ENCODE data around the gene THNSL1.
A peak's percentile ranks its signal among the peaks of the same experiment; 100 is the strongest.
"Not testable (repeated sequence)": the region's sequence is repeated elsewhere in the genome, so short reads cannot be mapped to it uniquely, and the experiment has no call there.

The THNSL1 gene

GRCh38 chr10:25016376-25017153 is at the start of gene THNSL1:
TSS of gene THNSL1 (plus strand) at chr10:25016612. CDS start at chr10:25023224, 6,612 bp downstream.
- peak; percentile 92 for DNase-seq (ENCODE audit: low read depth)

GRCh38 chr10:24966962-24967481 is 49.4 kb upstream of the THNSL1 start:
- DNase-seq (ENCODE audit: low read depth) = no peak

GRCh38 chr10:24968349-24968748 is 48.1 kb upstream of the THNSL1 start:
- no peak for DNase-seq (ENCODE audit: low read depth)

GRCh38 chr10:24968951-24969350 is 47.5 kb upstream of the THNSL1 start:
- DNase-seq (ENCODE audit: low read depth) = not testable (repeated sequence)

- DNase-seq (ENCODE audit: low read depth) = peak; percentile 56
Observed at GRCh38 chr10:24969841-24970281, 46.6 kb upstream of the THNSL1 start.

GRCh38 chr10:24971374-24971773 is 45.0 kb upstream of the THNSL1 start:
- no peak for DNase-seq (ENCODE audit: low read depth)

GRCh38 chr10:24973163-24973562 is 43.2 kb upstream of the THNSL1 start:
- no peak for DNase-seq (ENCODE audit: low read depth)

GRCh38 chr10:24974976-24975375 is 41.4 kb upstream of the THNSL1 start:
- peak; percentile 71 for DNase-seq (ENCODE audit: low read depth)

GRCh38 chr10:24979685-24980084 is 36.7 kb upstream of the THNSL1 start:
- no peak for DNase-seq (ENCODE audit: low read depth)

- DNase-seq (ENCODE audit: low read depth) = no peak
Observed at GRCh38 chr10:24981161-24981710, 35.2 kb upstream of the THNSL1 start.

- no peak for DNase-seq (ENCODE audit: low read depth)
Observed at GRCh38 chr10:24982319-24983112, 33.9 kb upstream of the THNSL1 start.

- no peak for DNase-seq (ENCODE audit: low read depth)
Observed at GRCh38 chr10:24983130-24983529, 33.3 kb upstream of the THNSL1 start.

GRCh38 chr10:24983946-24984345 is 32.5 kb upstream of the THNSL1 start:
- no peak for DNase-seq (ENCODE audit: low read depth)

- DNase-seq (ENCODE audit: low read depth) = no peak
Observed at GRCh38 chr10:24984906-24985305, 31.5 kb upstream of the THNSL1 start.

GRCh38 chr10:24988831-24989640 is 27.4 kb upstream of the THNSL1 start:
- no peak for DNase-seq (ENCODE audit: low read depth)

- DNase-seq (ENCODE audit: low read depth) = no peak
Observed at GRCh38 chr10:24989867-24990266, 26.5 kb upstream of the THNSL1 start.

GRCh38 chr10:24991298-24991697 is 25.1 kb upstream of the THNSL1 start:
- DNase-seq (ENCODE audit: low read depth) = no peak

- DNase-seq (ENCODE audit: low read depth) = no peak
Observed at GRCh38 chr10:24992512-24993133, 23.8 kb upstream of the THNSL1 start.

- no peak for DNase-seq (ENCODE audit: low read depth)
Observed at GRCh38 chr10:24993237-24993958, 23.0 kb upstream of the THNSL1 start.

- no peak for DNase-seq (ENCODE audit: low read depth)
Observed at GRCh38 chr10:24995072-24995471, 21.3 kb upstream of the THNSL1 start.

GRCh38 chr10:24998044-24998443 is 18.4 kb upstream of the THNSL1 start:
- no peak for DNase-seq (ENCODE audit: low read depth)

Data from GM04503 (cell line).